SK-N-MC (cell line): Measurements from ENCODE around the gene MTUS2.
"Not testable (repeated sequence)": the region's sequence is repeated elsewhere in the genome, so short reads cannot be mapped to it uniquely, and the experiment has no call there.

ENCODE experiments used
- DNase-seq: peaks from one replicate; pipeline ENCODE4 v3.0.0-alpha.2; 2011; ENCODE audit warnings: low read depth, low spot score
- H3K27ac ChIP-seq: fragments of 200-600 bp; sonication (generic); 2 replicates; pipeline ENCODE4 v1.5.1; 2016; ENCODE audit warnings: mixed run types
- H3K36me3 ChIP-seq: fragments of 200-600 bp; sonication (generic); 2 replicates; pipeline ENCODE4 v1.6.1; 2017; ENCODE audit warnings: antibody characterized with exemption, low read length, mixed read lengths; ENCODE audit not compliant: insufficient read depth
- H3K4me3 ChIP-seq: fragments of 200-600 bp; sonication (generic); 2 replicates; pipeline ENCODE4 v1.5.1; 2016
- H3K9ac ChIP-seq: fragments of 200-600 bp; sonication (generic); 2 replicates; pipeline ENCODE4 v1.8.0; 2017; ENCODE audit warnings: mixed run types, mixed read lengths; ENCODE audit not compliant: insufficient read length
- H3K9me3 ChIP-seq: fragments of 200-600 bp; sonication (generic); 2 replicates; pipeline ENCODE4 v1.6.1; 2017; ENCODE audit warnings: low read depth, mild to moderate bottlenecking, antibody characterized with exemption, low read length, moderate library complexity, mixed read lengths
- EZH2 ChIP-seq: fragments of 200-600 bp; sonication (generic); IDR thresholded peaks from one replicate; pipeline ENCODE4 v1.6.1; 2017; ENCODE audit warnings: antibody characterized with exemption
- FOXP2 ChIP-seq: optimal IDR thresholded peaks from 2 replicates; pipeline ENCODE3; 2011; ENCODE audit warnings: mild to moderate bottlenecking, moderate library complexity; ENCODE audit not compliant: insufficient read depth; ENCODE audit errors: extremely low read length, control extremely low read depth
- POLR2AphosphoS5 ChIP-seq: IDR thresholded peaks from 2 replicates; pipeline ENCODE4 v1.6.1; 2012; ENCODE audit warnings: mild to moderate bottlenecking, low read depth, low read length, borderline replicate concordance

Gene MTUS2

DNA sequence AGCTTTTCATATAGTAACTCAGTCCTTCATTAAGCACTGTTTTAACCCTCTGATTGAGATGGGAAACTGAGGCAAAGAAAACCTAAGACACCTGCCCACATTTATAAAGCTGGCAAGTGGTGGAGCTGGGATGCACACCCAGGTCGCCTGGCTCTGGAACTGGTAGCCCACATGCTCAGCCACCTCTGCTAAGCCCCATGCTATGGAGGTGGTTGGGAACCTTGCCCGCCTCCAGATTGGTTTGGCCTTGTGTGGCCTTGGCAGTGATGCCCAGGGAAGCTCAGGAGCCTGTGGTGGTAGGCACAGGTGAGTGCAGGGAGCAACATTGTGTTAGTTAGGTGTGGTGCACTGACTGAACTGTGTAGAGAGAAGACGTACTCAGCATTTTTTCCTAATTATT lies 370.2 kb downstream of the MTUS2 start:
- H3K9me3 ChIP-seq, result no peaks in the 10 kb centered on the region
- DNase-seq, result no peak
- TF ChIP-seq POLR2AphosphoS5, result no peak
- no peak for TF ChIP-seq FOXP2
- H3K9ac ChIP-seq, result no peak overlapping the region
- no peaks in the 10 kb centered on the region for H3K36me3 ChIP-seq
- no peak overlapping the region for H3K27ac ChIP-seq
- H3K4me3 ChIP-seq, result no peak overlapping the region

GRCh38 chr13:29193083-29193482 lies 372.9 kb downstream of the MTUS2 start:
- H3K27ac ChIP-seq, result no peak overlapping the region
- no peak overlapping the region for H3K9ac ChIP-seq
- DNase-seq, result no peak
- no peak overlapping the region for H3K4me3 ChIP-seq
- H3K9me3 ChIP-seq, result no peaks in the 10 kb centered on the region
- H3K36me3 ChIP-seq, result no peaks in the 10 kb centered on the region
- no peak for TF ChIP-seq EZH2

DNA sequence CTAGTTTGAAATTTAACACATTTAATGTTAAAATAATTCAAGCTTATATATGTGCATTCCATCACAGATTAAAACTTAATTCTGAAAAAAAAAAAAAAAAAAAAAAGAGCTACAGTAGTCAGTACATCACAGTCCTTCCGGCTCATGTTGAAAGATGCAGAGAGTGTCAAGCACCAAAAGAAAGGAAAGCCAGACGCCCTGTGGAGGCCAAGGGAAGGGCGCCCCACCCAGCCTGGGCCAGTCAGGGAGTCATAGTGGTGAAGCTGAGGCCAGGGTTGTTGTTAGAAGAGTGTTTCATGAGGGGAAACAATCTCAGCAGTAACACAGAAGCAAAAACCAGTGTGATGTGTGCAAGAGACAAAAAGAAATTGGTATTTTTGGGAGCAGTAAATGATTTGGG lies 375.3 kb downstream of the MTUS2 start:
- Histone ChIP-seq H3K27ac (no peak overlapping the region), H3K9ac (no peak overlapping the region), H3K36me3 (no peaks in the 10 kb centered on the region), H3K9me3 (no peaks in the 10 kb centered on the region), H3K4me3 (no peak overlapping the region)
- DNase-seq, result no peak
- TF ChIP-seq EZH2 (no peak), FOXP2 (no peak), POLR2AphosphoS5 (no peak)

- no peak overlapping the region for H3K4me3 ChIP-seq
- TF ChIP-seq FOXP2 (no peak), POLR2AphosphoS5 (no peak), EZH2 (no peak)
- no peak for DNase-seq
- H3K9ac ChIP-seq, result no peak overlapping the region
- H3K27ac ChIP-seq, result no peak overlapping the region
- no peaks in the 10 kb centered on the region for H3K9me3 ChIP-seq
- no peaks in the 10 kb centered on the region for H3K36me3 ChIP-seq
These were observed 376.4 kb downstream of the MTUS2 start for GRCh38 chr13:29196409-29197074.

GRCh38 chr13:29202753-29203152 lies 382.6 kb downstream of the MTUS2 start:
- not testable (repeated sequence) for DNase-seq, H3K9me3 ChIP-seq, H3K9ac ChIP-seq, H3K4me3 ChIP-seq, H3K36me3 ChIP-seq, H3K27ac ChIP-seq

GRCh38 chr13:29204651-29205050 lies 384.5 kb downstream of the MTUS2 start:
- H3K9me3 ChIP-seq, result no peaks in the 10 kb centered on the region
- H3K9ac ChIP-seq, result no peak overlapping the region
- no peak overlapping the region for H3K4me3 ChIP-seq
- no peak for DNase-seq
- no peak overlapping the region for H3K27ac ChIP-seq
- no peak for TF ChIP-seq FOXP2
- TF ChIP-seq POLR2AphosphoS5, result no peak
- TF ChIP-seq EZH2, result no peak
- H3K36me3 ChIP-seq, result no peaks in the 10 kb centered on the region

GRCh38 chr13:29210676-29211075 lies 390.5 kb downstream of the MTUS2 start:
- Histone ChIP-seq H3K4me3 (no peak overlapping the region), H3K27ac (no peak overlapping the region), H3K9me3 (no peaks in the 10 kb centered on the region), H3K9ac (no peak overlapping the region), H3K36me3 (no peaks in the 10 kb centered on the region)
- no peak for DNase-seq
- TF ChIP-seq EZH2, result no peak
- TF ChIP-seq POLR2AphosphoS5, result no peak
- no peak for TF ChIP-seq FOXP2

DNA sequence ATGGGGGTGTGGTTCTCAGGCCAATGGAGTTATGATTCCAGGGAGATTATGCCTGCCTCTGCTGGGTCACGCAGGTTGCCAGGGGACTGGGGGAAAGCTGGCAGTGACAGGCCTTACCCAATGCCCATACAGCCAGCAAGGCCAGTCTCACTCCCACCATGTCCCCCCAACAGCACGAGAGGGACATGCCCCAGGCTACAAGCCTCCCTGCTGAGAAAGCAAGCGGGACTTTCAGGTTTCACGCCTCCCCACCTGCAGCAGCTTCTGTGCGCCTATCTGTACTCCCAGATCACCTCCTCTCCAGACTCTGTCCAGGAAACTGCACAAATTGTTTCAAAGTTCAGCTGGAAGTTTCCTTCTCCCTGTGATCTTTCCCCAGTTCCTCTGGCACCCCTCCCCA lies 391.0 kb downstream of the MTUS2 start:
- not testable (repeated sequence) for DNase-seq, H3K36me3 ChIP-seq, H3K9me3 ChIP-seq, H3K9ac ChIP-seq, H3K27ac ChIP-seq, H3K4me3 ChIP-seq

DNA sequence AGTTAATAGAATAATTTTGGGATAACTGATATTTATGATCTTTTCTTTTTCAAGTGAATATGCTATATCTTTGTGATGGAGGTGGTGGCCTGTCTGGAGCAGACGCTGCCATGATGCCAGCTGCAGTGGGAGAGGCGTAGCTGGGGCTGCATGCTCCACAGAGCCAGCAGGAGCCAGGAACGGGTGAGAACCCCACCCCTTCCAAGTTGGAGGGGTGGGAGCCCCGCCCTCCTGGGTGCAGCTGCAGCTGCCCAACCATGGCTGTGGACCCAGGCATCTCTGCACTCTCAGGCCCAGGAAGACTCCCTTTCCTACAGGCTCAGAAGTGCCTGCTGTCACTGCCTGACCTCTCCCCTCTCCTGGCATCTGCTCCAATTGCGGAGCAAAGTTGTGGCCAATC lies 402.3 kb downstream of the MTUS2 start:
- TF ChIP-seq FOXP2 (no peak), POLR2AphosphoS5 (no peak)
- no peak overlapping the region for H3K27ac ChIP-seq
- H3K36me3 ChIP-seq, result no peaks in the 10 kb centered on the region
- H3K9ac ChIP-seq, result no peak overlapping the region
- H3K9me3 ChIP-seq, result no peaks in the 10 kb centered on the region
- DNase-seq, result no peak
- no peak overlapping the region for H3K4me3 ChIP-seq
